ENCODE measurements around the gene LRRC28.

Gene LRRC28

DNA sequence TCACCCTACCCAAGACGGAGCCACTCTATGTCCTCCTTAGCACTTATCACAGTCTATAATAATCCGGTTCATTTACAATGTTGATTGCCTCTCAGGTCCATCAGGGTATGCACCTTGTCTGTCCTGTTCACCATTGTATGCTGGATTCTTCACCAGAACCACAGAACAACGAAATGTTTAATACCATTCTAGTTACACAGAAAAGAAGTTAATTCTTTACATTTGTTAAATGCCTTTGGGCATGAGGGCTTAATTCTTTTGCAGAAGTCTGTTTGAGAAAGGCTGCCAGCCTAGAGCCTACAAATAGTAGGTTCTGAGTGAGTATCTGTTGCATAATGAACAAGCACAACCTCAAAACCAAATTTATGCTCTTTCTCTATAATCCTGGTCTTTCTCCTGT, 24.5 kb upstream of the LRRC28 start:
- TF ChIP-seq POLR2AphosphoS5 (IDR thresholded peaks at IDR 0.05; ENCODE audit: low read depth), result no peak
- no peak for TF ChIP-seq GABPA (IDR thresholded peaks at IDR 0.05; ENCODE audit: low read depth)
- TF ChIP-seq, protein P1, sequence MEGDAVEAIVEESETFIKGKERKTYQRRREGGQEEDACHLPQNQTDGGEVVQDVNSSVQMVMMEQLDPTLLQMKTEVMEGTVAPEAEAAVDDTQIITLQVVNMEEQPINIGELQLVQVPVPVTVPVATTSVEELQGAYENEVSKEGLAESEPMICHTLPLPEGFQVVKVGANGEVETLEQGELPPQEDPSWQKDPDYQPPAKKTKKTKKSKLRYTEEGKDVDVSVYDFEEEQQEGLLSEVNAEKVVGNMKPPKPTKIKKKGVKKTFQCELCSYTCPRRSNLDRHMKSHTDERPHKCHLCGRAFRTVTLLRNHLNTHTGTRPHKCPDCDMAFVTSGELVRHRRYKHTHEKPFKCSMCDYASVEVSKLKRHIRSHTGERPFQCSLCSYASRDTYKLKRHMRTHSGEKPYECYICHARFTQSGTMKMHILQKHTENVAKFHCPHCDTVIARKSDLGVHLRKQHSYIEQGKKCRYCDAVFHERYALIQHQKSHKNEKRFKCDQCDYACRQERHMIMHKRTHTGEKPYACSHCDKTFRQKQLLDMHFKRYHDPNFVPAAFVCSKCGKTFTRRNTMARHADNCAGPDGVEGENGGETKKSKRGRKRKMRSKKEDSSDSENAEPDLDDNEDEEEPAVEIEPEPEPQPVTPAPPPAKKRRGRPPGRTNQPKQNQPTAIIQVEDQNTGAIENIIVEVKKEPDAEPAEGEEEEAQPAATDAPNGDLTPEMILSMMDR (IDR thresholded peaks at IDR 0.05; ENCODE audit: insufficient read depth, low read length), result no peak
- TF ChIP-seq, protein P2, sequence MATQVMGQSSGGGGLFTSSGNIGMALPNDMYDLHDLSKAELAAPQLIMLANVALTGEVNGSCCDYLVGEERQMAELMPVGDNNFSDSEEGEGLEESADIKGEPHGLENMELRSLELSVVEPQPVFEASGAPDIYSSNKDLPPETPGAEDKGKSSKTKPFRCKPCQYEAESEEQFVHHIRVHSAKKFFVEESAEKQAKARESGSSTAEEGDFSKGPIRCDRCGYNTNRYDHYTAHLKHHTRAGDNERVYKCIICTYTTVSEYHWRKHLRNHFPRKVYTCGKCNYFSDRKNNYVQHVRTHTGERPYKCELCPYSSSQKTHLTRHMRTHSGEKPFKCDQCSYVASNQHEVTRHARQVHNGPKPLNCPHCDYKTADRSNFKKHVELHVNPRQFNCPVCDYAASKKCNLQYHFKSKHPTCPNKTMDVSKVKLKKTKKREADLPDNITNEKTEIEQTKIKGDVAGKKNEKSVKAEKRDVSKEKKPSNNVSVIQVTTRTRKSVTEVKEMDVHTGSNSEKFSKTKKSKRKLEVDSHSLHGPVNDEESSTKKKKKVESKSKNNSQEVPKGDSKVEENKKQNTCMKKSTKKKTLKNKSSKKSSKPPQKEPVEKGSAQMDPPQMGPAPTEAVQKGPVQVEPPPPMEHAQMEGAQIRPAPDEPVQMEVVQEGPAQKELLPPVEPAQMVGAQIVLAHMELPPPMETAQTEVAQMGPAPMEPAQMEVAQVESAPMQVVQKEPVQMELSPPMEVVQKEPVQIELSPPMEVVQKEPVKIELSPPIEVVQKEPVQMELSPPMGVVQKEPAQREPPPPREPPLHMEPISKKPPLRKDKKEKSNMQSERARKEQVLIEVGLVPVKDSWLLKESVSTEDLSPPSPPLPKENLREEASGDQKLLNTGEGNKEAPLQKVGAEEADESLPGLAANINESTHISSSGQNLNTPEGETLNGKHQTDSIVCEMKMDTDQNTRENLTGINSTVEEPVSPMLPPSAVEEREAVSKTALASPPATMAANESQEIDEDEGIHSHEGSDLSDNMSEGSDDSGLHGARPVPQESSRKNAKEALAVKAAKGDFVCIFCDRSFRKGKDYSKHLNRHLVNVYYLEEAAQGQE (IDR thresholded peaks at IDR 0.05; ENCODE audit: insufficient replicate concordance, low read depth), result no peak
- TF ChIP-seq SPI1 (IDR thresholded peaks at IDR 0.05; ENCODE audit: borderline replicate concordance, low read depth), result no peak
- DNase-seq (ENCODE audit: low read depth in 1 of 2, low spot score in 1 of 2), result no peak

DNA sequence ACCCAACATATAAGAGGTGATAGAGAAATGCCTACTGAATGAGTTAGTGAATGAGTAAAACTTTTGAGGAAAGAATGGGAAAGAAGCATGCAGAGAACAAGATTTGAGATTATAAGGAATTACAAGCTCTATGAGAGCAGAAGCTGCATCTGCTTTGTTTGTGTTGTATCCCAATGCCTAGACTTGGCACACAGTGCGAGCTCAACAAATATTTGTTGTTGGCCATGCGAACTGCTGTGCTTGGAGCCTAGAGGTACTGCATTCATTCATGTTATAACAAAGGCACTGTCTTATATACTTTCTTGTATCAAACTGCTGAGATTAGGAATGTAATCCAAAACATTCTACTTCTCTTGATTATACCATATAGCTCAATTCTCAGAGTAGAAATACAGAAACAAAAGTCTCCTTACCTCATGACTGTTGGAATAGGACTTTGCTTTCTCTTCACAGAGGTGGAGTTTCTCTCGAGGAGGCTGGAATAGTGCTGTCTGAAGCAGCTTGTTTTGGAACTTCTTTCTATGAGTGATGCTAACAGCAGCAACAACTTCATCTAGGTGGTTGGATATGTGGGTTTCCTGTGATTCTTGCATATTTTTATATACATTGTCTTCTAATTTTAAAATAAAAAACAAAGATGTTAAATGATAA, 23.0 kb upstream of the LRRC28 start:
- Histone ChIP-seq H3K27ac (replicated peaks) (no peak overlapping the region), H3K27me3 (ENCODE audit: insufficient read depth, poor library complexity, severe bottlenecking) (no peaks in the 10 kb centered on the region), H3K4me3 (replicated peaks; ENCODE audit: insufficient read depth, low read length) (no peak overlapping the region)
- TF ChIP-seq GABPA (IDR thresholded peaks at IDR 0.05; ENCODE audit: low read depth), result no peak
- TF ChIP-seq, protein P2 (IDR thresholded peaks at IDR 0.05; ENCODE audit: insufficient replicate concordance, low read depth), result no peak
- TF ChIP-seq POLR2AphosphoS5 (IDR thresholded peaks at IDR 0.05; ENCODE audit: low read depth), result no peak
- no peak for TF ChIP-seq SPI1 (IDR thresholded peaks at IDR 0.05; ENCODE audit: borderline replicate concordance, low read depth)
- TF ChIP-seq, protein P1 (IDR thresholded peaks at IDR 0.05; ENCODE audit: insufficient read depth, low read length), result no peak
- DNase-seq (ENCODE audit: low read depth in 1 of 2, low spot score in 1 of 2), result no peak

More for the DNA sequence above, 24.5 kb upstream of the LRRC28 start:
- no peak overlapping the region for H3K27ac ChIP-seq (replicated peaks)
- H3K4me3 ChIP-seq (replicated peaks; ENCODE audit: insufficient read depth, low read length), result no peak overlapping the region
- no peaks in the 10 kb centered on the region for H3K27me3 ChIP-seq (ENCODE audit: insufficient read depth, poor library complexity, severe bottlenecking)

DNA sequence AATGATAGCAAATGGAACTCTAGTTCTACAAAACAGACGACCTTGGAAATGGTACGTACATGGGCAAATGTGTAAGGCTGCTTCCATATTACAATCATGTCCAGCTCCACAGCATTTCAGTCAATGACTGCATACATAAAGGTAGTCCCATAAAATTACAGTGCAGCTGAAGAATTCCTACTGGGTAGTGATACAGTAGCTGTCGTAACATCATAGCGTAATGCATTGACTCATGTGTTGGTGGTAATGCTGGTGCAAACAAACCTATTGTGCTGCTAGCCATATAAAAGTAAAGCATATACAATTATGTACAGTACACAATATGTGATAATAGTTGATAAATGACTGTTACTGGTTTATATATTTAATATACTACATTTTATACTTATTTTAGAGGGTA, 20.4 kb upstream of the LRRC28 start:
- no peak overlapping the region for H3K27ac ChIP-seq (replicated peaks)
- H3K4me3 ChIP-seq (replicated peaks; ENCODE audit: insufficient read depth, low read length), result no peak overlapping the region
- no peak for TF ChIP-seq GABPA (IDR thresholded peaks at IDR 0.05; ENCODE audit: low read depth)
- TF ChIP-seq, protein P2 (IDR thresholded peaks at IDR 0.05; ENCODE audit: insufficient replicate concordance, low read depth), result no peak
- TF ChIP-seq POLR2AphosphoS5 (IDR thresholded peaks at IDR 0.05; ENCODE audit: low read depth), result no peak
- TF ChIP-seq SPI1 (IDR thresholded peaks at IDR 0.05; ENCODE audit: borderline replicate concordance, low read depth), result no peak

More for the DNA sequence above, 20.4 kb upstream of the LRRC28 start:
- H3K27me3 ChIP-seq (ENCODE audit: insufficient read depth, poor library complexity, severe bottlenecking), result no peaks in the 10 kb centered on the region
- DNase-seq (ENCODE audit: low read depth in 1 of 2, low spot score in 1 of 2), result no peak
